ENCODE data around the gene CDC25B. TPM values are rescaled to one million over a fixed set of nuclear protein-coding genes. Genes with fewer than 3 reads are reported as not detected.

Gene CDC25B
- total and polyA plus RNA-seq, 2 donors (not counting 3 experiments of a cell fraction or from before 2014, with no cell fraction given) = 46.7 to 76.5 TPM

- CTCF ChIA-PET = interaction anchor here (1.6 to 5.7 kb wide), 9 partner anchors 12 to 101 kb away, joined by 4 to 76 read pairs (median 8); partner anchors contain the start of genes ADISSP, CENPB and SPEF1
- no peak overlapping the region for H3K4me3 ChIP-seq (replicated peaks in 1 of 3; ENCODE audit: insufficient read depth in 1 of 3, low read depth in 1 of 3, low read length in 3 of 3)
- H3K9ac ChIP-seq (replicated peaks; ENCODE audit: extremely low read depth, insufficient read depth, low read length) = no peak overlapping the region
- no peak for DNase-seq (ENCODE audit: low read depth, low spot score)
- H2AFZ ChIP-seq (ENCODE audit: low read depth, low read length) = no peak overlapping the region
- intact Hi-C loops (cut with micrococcal nuclease) (loop anchor here (5.0 kb wide), 1 partner anchor 77 kb away; no protein-coding TSS in a partner anchor), dilution Hi-C loops (cut with MboI; ENCODE audit: extremely low pct_ligation_motif_present, low sequenced_read_pairs) (no loop called here)
- H3K4me2 ChIP-seq (ENCODE audit: insufficient read depth, low read length) = no peak overlapping the region
- POLR2A ChIA-PET = no interaction called here
- BruUV-seq (replicated peaks) = no TSS peak
- no peak for TF ChIP-seq EZH2 (IDR thresholded peaks at IDR 0.05; ENCODE audit: borderline replicate concordance, low read depth, low read length, severe bottlenecking)
- no peak for TF ChIP-seq GATA2 (IDR thresholded peaks at IDR 0.05; ENCODE audit: insufficient read depth, insufficient read length, low read depth, low read length)
- no peak for TF ChIP-seq FOS (IDR thresholded peaks at IDR 0.05; ENCODE audit: borderline replicate concordance, insufficient read depth, low read length)
- TF ChIP-seq JUN (IDR thresholded peaks at IDR 0.05; ENCODE audit: borderline replicate concordance, insufficient read depth, insufficient read length, low read depth) = no peak
- no peak for TF ChIP-seq CTCF (IDR thresholded peaks at IDR 0.05; ENCODE audit: extremely low read depth in 1 of 2, insufficient read depth in 1 of 2, low read depth in 1 of 2, low read length in 2 of 2)
- TF ChIP-seq MAX (IDR thresholded peaks at IDR 0.05; ENCODE audit: insufficient read depth, insufficient read length) = no peak
- no peak for TF ChIP-seq MYC (IDR thresholded peaks at IDR 0.05; ENCODE audit: low read depth, low read length)
- TF ChIP-seq POLR2AphosphoS5 (IDR thresholded peaks at IDR 0.05; ENCODE audit: insufficient read depth, low read depth, low read length) = no peak
- TF ChIP-seq POLR2A (IDR thresholded peaks at IDR 0.05; ENCODE audit: low read depth, low read length) = no peak
- no peaks in the 10 kb centered on the region for H3K79me2 ChIP-seq (ENCODE audit: control insufficient read depth, insufficient read depth, low read length)
- no peaks in the 10 kb centered on the region for H4K20me1 ChIP-seq (replicated peaks; ENCODE audit: control insufficient read depth, extremely low read depth, insufficient read depth, low read length)
- no peaks in the 10 kb centered on the region for H3K9me1 ChIP-seq (replicated peaks; ENCODE audit: control insufficient read depth, extremely low read depth, insufficient read depth, low read length)
- no peaks in the 10 kb centered on the region for H3K9me3 ChIP-seq (replicated peaks; ENCODE audit: control insufficient read depth, insufficient read depth, low read length)
- peaks cover 0 to 12% of the 10 kb centered on the region in 2 experiments for H3K36me3 ChIP-seq (ENCODE audit: control insufficient read depth in 2 of 2, extremely low read depth in 1 of 2, insufficient read depth in 2 of 2, low read length in 2 of 2)
- no peak for FAIRE-seq
- no peak overlapping the region for H3K27ac ChIP-seq (ENCODE audit: insufficient read depth, low read depth, low read length)
- no peaks in the 10 kb centered on the region for H3K4me1 ChIP-seq (ENCODE audit: control insufficient read depth, extremely low read depth, insufficient read depth, low read length)
- no peaks in the 10 kb centered on the region for H3K27me3 ChIP-seq (ENCODE audit: control insufficient read depth in 2 of 2, insufficient read depth in 2 of 2, low read length in 2 of 2)
Measured at GRCh38 chr20:3754276-3754630, 41.9 kb upstream of the CDC25B start.
